ENCODE measurements around the gene SUGCT.

GRCh38 chr7:40545739-40546138 lies 410.9 kb downstream of the SUGCT start:
- no peak for TF ChIP-seq CTCF (IDR thresholded peaks at IDR 0.05)
- no peak for TF ChIP-seq POLR2A (IDR thresholded peaks at IDR 0.05)
